Measurements from ENCODE around the gene POU2F2.

Gene POU2F2

DNA sequence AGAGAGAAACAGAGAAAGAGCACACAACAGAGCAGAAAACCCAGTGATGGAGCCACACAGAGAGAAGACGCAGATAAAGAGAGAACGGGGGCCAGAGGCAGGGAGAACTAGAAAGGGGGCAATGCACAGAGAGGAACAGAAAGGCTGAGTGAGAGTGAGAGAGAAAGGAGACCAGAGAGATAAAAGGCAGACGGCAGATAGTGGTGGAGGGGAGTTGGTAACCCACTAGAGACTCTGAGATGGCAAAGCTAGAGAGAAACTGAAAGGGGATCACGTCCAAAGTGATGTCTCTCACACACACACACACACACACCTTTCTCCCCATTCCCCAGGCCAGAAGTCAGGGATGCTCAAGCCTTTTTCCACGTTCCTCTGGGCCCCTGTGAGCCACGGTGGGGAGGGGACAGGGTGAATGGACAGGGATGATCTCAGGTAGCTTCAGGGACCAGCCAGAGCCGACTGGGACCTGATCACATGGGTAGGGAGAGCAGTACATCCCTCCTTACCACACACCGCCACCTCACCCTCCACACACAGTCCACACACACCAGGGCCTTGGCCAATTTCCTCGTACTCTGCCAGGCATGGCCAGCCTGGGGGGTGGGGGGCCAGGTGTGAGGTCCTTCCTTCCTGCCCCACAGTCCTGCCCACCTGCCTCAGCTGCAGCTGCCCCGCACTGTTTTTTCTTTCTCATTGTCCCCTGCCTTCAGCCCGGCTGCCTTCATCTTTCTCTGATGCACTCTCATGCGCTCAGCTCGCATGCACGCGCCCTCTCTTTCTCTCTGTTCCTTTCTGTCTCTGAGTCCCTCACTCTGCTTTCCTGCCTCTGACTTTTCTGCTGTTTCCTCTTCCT lies 22.5 kb upstream of the POU2F2 start:
- no peak for DNase-seq

- DNase-seq = no peak
Measured at GRCh38 chr19:42153672-42154433, 21.6 kb upstream of the POU2F2 start.

- no peak for DNase-seq
Measured at GRCh38 chr19:42152910-42153671, 20.8 kb upstream of the POU2F2 start.

DNA sequence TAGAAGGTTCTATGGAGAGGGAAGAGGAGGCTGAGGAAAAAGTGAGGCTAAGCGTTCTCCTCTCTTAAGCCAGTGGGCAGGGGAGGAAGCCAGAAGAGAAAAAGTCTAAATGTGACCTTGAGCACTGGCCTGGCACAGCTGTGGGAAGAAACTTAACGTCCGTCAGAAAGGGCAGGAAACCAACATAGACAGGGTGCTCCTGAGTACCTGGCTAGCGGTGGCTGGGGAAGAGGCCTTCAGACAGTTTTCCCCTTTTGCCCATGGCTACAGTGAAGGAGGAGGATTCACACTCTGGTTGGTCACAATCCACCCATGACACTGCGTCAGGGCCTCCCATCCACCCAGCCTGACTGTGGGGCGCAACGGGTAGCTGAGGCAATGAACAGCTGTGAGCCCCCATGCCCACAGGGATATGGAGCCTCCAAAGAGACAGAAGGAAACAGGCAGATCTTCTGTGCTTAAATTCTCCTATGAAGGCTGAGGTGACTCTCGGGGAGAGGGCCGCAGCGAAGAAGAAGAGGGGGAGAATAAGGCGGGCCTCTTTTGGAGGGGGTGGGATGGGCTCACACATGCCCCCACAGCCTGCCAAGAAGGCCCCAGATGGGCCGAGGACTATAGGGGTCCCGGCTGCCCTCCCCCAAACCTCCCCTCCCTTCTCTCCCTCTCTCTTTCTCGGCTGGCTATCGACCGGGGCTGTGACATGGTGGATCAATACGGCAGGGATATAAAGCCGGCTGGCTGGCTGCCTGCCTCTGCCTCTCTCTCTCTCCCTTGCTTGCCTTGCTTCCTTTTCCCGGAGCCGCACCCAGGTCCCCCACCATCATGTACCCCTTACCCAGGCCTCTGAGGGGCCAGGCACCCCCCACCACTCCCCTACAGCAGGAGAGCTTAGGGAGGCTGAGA lies 19.8 kb upstream of the POU2F2 start:
- DNase-seq = no peak

- DNase-seq = no peak
Measured at GRCh38 chr19:42150911-42151361, 18.7 kb upstream of the POU2F2 start.

DNA sequence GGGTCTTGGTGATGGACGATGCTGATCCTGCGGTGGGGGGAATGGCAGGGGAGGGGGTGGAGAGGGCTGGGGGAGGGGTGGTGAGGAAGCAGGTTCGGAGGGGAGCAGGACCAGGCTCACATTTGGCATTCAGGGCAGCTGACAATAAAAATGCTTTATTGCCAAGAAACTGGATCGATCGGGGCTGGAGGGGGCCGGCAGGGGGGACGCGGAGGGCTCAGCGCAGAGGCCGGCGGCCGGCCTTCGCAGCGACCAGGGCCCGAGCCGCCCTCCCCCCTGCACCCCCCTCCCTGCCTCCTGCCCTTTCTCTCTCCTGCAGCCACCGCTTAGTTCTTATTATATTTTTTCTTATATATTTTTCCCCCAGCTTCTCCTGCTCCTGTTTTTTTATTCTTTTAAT lies 18.1 kb upstream of the POU2F2 start:
- DNase-seq = no peak

DNA sequence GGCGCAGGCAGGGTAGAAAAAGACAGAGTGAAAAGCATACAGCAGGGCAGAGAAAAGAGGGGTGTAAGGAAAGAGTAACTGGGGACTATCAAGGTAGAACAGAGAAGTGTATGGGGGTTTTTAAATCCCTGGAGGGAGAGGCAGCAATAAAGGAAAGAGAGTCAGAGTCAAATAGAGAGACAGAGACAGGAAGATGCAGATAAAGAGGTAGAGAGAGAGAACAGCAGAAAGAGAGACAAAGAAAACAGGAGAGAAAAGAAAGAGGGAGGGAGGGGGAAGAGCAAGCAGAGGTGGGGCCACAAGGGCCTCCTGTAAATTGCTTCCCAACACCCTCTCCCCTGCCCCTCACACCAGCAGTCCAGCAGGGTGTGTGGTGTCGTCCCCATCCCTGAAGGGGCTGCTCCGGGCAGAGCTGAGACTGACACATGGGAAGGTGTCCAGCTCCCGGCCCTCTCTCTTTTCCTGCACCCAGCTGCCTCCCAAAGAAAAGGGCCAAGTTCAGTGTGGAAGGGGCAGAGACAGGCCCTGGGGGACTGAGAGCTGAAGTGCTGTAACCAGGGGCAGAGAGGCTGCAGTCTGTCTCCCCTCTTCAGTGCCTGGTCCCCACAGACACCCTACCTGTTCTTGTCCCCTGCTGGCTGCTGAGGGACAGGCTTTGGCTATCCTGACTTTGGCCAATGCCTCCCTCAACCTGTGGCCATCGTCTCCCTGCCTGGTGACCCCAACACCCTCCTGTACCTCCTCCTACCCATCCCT lies 17.4 kb upstream of the POU2F2 start:
- no peak for DNase-seq

DNA sequence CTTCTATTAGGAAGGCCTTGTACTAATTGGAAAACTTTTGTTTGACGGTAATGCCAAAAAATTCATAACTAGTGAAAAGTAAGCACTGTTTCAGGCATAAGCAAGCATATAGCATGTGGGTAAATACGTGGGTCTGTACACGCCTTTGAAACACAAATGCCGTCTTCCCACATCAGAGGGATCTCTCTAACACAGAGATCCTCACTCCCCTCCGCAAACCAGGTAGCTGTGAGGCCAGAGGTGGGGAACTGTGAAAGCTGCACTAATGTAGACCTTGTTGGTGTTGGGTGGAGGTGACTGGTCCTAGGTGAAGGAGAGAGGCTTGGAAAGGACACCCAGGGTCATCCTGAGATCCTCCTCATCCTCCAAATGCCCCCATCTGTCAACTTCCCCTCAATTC lies 16.0 kb upstream of the POU2F2 start:
- no peak for DNase-seq

DNA sequence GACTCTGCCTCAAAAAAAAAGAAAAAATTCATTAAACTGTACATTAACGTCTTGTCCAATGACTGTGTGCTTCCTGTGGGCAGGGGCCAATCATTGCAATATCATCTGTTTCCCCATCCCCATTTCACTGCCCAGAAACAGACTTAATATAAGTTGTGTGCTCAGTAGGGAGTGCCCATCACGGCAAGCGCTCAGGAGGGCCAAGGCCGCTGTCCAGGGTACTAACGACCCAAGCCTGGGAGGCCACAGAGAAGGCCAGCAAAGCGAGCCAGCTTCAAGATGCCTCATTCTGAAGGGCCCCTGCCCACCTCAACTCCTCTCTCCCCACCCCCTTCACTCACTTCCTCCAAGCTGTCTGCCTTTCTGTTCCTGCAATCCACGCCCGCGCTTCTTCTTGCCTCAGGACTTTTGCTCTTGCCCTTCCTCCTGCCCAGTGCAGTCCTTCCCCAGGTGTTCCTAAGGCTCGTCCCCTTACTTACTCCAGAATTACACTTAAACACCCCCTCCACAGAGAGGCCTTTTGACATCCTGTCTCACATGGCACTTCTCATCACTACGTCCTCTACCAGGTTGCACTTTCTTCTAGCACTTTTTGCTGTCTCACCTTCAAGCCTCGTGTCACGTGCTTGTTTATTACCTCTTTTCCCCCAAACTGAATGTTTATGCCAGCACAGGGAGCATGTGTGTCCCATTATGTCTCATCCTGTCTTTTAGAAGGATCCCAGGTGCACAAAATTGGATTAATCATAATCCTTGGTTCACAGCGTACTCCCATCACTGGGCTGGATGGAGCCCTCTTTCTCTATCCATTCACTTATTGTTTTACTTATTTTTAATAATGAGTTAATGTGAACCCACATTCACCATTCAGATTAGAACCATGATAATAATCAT lies 11.3 kb upstream of the POU2F2 start:
- no peak for DNase-seq

DNA sequence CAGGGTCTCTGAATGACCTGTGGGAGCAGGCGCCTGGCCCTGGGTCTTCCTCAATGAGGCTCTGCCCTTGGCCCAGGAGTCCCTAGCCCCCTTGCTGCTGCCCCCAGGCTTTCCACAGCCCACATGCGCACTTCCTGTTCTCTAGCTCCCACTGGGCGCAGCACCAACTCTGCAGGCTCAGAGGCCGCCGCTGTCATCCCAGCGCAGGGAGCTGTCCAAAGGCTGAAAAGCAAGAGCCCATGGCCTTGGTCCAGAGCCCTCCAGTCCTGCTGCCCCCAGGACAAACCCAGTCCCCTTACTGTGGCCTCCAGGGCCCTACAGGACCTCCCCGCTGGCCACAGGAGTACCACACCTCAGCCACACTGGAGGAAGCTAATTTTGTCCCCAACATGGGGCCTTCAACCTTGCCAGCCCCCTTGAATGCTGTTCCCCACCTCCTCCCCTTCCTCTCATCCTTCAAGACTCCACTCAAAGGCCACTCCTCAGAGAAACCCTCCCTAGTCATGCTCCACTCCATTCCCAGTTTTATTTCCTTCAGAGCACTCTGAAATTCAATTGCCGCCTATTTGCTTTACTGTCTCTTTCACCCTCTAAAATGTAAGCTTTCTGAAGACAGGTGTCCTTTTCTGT lies 8.0 kb upstream of the POU2F2 start:
- no peak for DNase-seq

GRCh38 chr19:42134535-42135070 lies 2.4 kb upstream of the POU2F2 start:
- DNase-seq = no peak

- DNase-seq = peak; percentile 61
Measured at GRCh38 chr19:42132851-42133528, 744 bp upstream of the POU2F2 start.

GRCh38 chr19:42131149-42132029 lies 857 bp downstream of the POU2F2 start:
- DNase-seq = no peak

DNA sequence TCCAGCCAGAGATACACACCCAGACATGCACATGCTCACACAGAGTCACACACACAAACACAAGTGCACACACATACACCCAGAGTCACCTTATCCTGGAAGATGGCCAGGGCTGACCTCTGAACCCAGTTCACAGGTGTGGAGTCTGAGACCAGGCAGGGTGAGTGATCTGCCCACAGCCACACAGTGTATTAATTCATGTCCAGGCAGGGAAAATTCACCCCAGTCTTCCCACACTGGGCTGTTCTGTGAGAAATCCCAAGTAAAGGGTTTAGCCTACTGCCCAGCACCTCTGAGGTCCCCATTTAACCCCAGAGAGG lies 2.0 kb downstream of the POU2F2 start:
- no peak for DNase-seq

GRCh38 chr19:42129399-42130253 lies 2.6 kb downstream of the POU2F2 start:
- no peak for DNase-seq

DNA sequence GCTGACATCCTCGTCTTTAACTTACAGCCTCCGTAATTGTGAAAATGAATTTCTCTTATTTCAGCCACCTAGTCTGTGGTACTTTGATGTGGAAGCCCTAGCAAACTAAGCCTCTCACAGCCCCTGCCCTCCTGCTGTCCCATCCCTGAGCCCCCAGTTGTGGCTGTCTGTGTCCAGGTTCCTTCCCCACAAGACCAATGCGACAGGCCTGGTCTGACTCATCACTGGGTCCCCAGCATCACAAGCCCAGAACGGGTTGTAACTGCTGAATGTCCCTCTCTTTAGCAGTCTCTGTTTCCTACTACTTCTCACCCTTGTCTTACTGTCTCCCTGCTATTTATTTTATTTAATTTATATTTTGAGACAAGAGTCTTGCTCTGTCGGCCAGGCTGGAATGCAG lies 5.7 kb downstream of the POU2F2 start:
- no peak for DNase-seq

DNA sequence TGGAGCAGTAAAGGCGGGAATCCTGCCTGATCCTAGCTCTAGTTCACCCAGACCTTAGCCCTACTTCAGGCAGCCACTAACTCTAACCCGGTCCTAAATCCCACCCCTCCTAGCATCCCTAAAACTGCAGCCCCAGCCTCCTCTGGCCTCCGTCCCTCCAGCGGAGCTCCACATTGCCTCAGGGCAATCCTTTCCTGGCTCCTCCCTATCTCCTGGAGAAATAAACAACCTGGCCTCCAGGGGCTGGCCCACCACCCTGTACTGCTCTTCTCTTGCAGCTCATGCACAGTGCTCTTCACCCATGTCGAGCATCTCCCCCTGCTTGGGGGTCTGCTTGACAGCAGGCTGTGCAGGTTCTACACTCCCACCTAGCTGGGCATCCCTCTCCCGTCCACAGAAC lies 6.7 kb downstream of the POU2F2 start:
- DNase-seq = no peak

Data from 8988T (cell line).